Gastroesophageal sphincter (tissue), 4 donors: ENCODE results near the gene DISC1. TPM values are rescaled to one million over a fixed set of nuclear protein-coding genes. Genes with fewer than 3 reads are reported as not detected.

Experiments used
- ATAC-seq: fragments of 150-250 bp; one replicate; pipeline ENCODE4 v1.9.1; 2016; ENCODE audit warnings: mild to moderate bottlenecking, moderate library complexity
- H3K27ac ChIP-seq, 4 donors: fragments of 200-600 bp; sonication (generic) in 3 of 4; 1 replicate in 3 of 4; 2 replicates in 1 of 4; pipeline ENCODE4 v1.5.1; 2016 to 2019
- H3K27me3 ChIP-seq: fragments of 200-600 bp; sonication (generic); one replicate; pipeline ENCODE4 v1.5.1; 2019
- H3K36me3 ChIP-seq, 2 donors: fragments of 200-600 bp; sonication (generic); one replicate each; pipeline ENCODE4 v1.5.1; 2019; ENCODE audit warnings: control low read depth in 1 of 2
- H3K4me1 ChIP-seq, 3 donors: fragments of 200-600 bp; sonication (generic); 1 replicate in 2 of 3; 2 replicates in 1 of 3; pipeline ENCODE4 v1.5.1; 2016 to 2019; ENCODE audit warnings: control low read depth in 2 of 3
- H3K4me3 ChIP-seq, 2 donors: fragments of 200-600 bp; sonication (generic); one replicate each; pipeline ENCODE4 v1.5.1; 2019; ENCODE audit warnings: mild to moderate bottlenecking in 1 of 2, moderate library complexity in 1 of 2
- H3K9me3 ChIP-seq, 3 donors: fragments of 200-600 bp; sonication (generic); one replicate each; pipeline ENCODE4 v1.5.1; 2017 to 2019; ENCODE audit warnings: control low read depth in 2 of 3
- EP300 ChIP-seq: sonication (generic); formaldehyde crosslinking; IDR thresholded peaks from one replicate; pipeline ENCODE4 v1.6.1; 2017; ENCODE audit warnings: antibody characterized with exemption, mild to moderate bottlenecking
- POLR2A ChIP-seq, 2 donors: fragments of 450-650 bp; IDR thresholded peaks; one replicate each; pipeline ENCODE4 v1.6.1; 2017; ENCODE audit warnings: antibody characterized with exemption in 2 of 2, mild to moderate bottlenecking in 2 of 2, moderate library complexity in 1 of 2
- POLR2AphosphoS5 ChIP-seq: sonication (generic); formaldehyde crosslinking; IDR thresholded peaks from one replicate; pipeline ENCODE4 v1.6.1; 2017; ENCODE audit warnings: antibody characterized with exemption
- WGBS, 2 donors: methylation state at CpG; one replicate each; pipeline ENCODE4 v1.1.5; 2018; ENCODE audit warnings: low coverage in 1 of 2; 5-methylcytosine and 5-hydroxymethylcytosine counted together
- total RNA-seq, 4 donors: library from RNA; depleted of rRNA; stranded (reverse); fragments of >200 nt; gene quantifications; one replicate each; pipeline ENCODE4 v1.1.0, GENCODE V29; 2016
- TF ChIP-seq, protein P1 (sequence below), 4 experiments: fragments of 200-600 bp in 2 of 4; fragments of 450-650 bp in 2 of 4; sonication (generic) in 1 of 4; IDR thresholded peaks; one replicate each; pipeline ENCODE4 v1.5.1; 2017 to 2019; ENCODE audit warnings: antibody characterized with exemption in 4 of 4, mild to moderate bottlenecking in 2 of 4, moderate library complexity in 2 of 4

DISC1 gene
- total RNA-seq, 4 donors from 2014 or later, result 4.4 to 9.8 (median 6.8) TPM

DNA sequence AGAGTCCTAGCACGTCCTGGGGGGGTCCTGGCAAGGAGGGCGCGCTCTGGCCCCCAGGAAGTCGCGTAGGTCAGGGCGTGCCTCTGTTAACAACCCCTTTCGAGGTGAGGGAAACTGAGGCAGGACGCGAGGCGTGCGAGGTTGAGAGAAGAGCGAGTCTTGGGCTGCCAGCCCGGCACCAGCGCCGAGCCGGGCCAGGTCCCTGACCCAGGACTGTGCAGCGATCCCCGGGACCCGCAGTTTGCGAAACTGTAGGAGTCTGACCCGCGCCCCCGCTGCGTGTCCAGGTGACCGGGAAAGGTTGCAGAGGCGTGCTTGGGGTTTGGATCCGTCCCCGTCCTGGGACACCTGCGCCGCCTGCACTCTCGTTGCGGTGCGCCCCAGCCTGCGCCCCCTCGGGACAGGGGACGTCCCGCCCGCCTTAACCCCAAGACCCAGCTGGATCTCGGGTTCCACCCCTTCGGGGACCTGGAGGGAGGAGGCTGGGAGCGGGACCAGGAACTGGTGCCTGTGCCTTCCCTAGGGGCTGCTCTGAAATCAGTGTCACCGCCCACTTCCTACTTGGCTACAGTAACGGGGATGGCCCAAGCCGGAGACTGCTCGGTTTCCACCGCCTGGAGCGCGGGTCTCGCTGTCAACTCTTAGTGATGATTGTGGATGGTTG lies 493 bp downstream of the DISC1 start:
- 0% methylated on average over 4 of the region's 49 CpGs; no CpG with 5 or more reads in 1 of the 2 donors for WGBS, 2 donors
- peak overlapping the region; percentile 65 to 76 for H3K4me3 ChIP-seq
- peak overlapping the region; percentile 51 to 89 (median 88) for H3K27ac ChIP-seq
- peaks cover 0 to 39% (median 3%) of the 10 kb centered on the region in 3 donors for H3K4me1 ChIP-seq
- H3K36me3 ChIP-seq, result no peaks in the 10 kb centered on the region
- peak; percentile 82 for ATAC-seq
- H3K27me3 ChIP-seq, result peaks cover 16% of the 10 kb centered on the region
- no peak for TF ChIP-seq EP300
- TF ChIP-seq, protein P1, sequence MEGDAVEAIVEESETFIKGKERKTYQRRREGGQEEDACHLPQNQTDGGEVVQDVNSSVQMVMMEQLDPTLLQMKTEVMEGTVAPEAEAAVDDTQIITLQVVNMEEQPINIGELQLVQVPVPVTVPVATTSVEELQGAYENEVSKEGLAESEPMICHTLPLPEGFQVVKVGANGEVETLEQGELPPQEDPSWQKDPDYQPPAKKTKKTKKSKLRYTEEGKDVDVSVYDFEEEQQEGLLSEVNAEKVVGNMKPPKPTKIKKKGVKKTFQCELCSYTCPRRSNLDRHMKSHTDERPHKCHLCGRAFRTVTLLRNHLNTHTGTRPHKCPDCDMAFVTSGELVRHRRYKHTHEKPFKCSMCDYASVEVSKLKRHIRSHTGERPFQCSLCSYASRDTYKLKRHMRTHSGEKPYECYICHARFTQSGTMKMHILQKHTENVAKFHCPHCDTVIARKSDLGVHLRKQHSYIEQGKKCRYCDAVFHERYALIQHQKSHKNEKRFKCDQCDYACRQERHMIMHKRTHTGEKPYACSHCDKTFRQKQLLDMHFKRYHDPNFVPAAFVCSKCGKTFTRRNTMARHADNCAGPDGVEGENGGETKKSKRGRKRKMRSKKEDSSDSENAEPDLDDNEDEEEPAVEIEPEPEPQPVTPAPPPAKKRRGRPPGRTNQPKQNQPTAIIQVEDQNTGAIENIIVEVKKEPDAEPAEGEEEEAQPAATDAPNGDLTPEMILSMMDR (IDR thresholded peaks at IDR 0.05), result no peak
- no peak for TF ChIP-seq POLR2AphosphoS5
- peak in 1 of 2 donors; percentile 2 for TF ChIP-seq POLR2A (IDR thresholded peaks at IDR 0.05)
- no peaks in the 10 kb centered on the region for H3K9me3 ChIP-seq

DNA sequence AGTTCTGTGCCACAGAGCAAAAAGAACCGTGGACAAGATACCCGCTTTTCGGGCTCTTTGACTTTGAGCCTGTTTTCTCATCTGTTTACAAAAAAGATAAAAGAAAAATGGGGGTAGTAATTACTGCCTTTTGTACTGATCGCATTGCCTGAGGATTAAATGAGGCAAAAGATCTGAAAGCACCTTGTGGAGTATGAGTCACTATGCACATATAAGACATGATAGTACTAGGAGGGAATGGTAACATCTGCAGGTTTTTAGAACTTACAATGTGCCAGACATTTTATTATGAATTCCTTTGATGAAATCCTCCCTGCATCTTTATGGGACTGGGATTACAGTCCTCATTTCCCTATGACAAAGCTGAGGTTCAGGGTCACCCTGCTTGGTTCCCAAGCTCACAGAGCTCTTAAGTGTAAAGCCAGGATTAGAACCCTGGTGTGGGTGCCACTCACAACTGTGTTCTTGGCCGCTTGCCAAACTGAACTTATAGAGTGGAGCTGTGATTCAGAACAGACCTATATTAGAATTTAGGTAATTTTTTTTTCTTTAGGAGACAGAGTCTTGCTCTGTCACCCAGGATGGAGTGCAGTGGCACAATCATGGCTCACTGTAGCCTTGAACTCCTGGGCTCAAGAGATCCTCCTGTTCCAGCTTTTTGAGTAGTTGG lies 1.8 kb downstream of the DISC1 start:
- no peaks in the 10 kb centered on the region for H3K9me3 ChIP-seq
- no peak for ATAC-seq
- no peak overlapping the region for H3K4me3 ChIP-seq
- H3K27ac ChIP-seq, result peak overlapping the region; percentile 29 to 89 (median 88)
- 46 to 56% methylated on average over 4 to 5 of the region's 5 CpGs for WGBS, 2 donors
- H3K36me3 ChIP-seq, result no peaks in the 10 kb centered on the region
- H3K4me1 ChIP-seq, result peaks cover 0 to 39% (median 3%) of the 10 kb centered on the region in 3 donors
- peaks cover 16% of the 10 kb centered on the region for H3K27me3 ChIP-seq
- no peak for TF ChIP-seq POLR2AphosphoS5
- TF ChIP-seq, protein P1 (IDR thresholded peaks at IDR 0.05), result no peak
- no peak for TF ChIP-seq POLR2A (IDR thresholded peaks at IDR 0.05)
- no peak for TF ChIP-seq EP300

DNA sequence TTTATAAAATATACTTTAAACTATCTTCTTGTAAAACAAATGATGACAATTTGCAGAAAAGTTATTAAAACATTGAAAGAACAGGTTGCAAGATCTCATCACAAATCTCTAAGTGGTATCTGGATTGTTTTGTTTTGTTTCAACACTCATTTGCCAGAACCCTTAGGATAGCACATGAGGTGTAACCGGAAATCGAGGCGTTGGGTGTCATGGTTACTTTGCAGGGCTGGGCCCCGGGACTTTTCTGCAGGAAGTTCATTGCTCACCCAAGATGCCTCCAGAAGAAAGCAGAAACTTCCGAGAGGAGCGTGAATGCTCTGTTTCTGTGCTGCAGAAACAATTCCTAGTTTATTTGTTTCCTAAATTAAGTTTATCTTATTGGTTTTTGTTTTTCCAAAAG lies 2.5 kb downstream of the DISC1 start:
- Histone ChIP-seq H3K27ac (peak overlapping the region in 2 of 4 donors; percentile 87 to 88), H3K4me1 (peaks cover 0 to 39% (median 3%) of the 10 kb centered on the region in 3 donors), H3K9me3 (no peaks in the 10 kb centered on the region), H3K36me3 (no peaks in the 10 kb centered on the region), H3K27me3 (peaks cover 16% of the 10 kb centered on the region), H3K4me3 (no peak overlapping the region)
- no peak for TF ChIP-seq POLR2AphosphoS5
- TF ChIP-seq EP300, result no peak
- TF ChIP-seq, protein P1 (IDR thresholded peaks at IDR 0.05), result no peak
- TF ChIP-seq POLR2A (IDR thresholded peaks at IDR 0.05), result no peak
- ATAC-seq, result no peak
- 53 to 63% methylated on average over 2 to 6 of the region's 6 CpGs for WGBS, 2 donors

DNA sequence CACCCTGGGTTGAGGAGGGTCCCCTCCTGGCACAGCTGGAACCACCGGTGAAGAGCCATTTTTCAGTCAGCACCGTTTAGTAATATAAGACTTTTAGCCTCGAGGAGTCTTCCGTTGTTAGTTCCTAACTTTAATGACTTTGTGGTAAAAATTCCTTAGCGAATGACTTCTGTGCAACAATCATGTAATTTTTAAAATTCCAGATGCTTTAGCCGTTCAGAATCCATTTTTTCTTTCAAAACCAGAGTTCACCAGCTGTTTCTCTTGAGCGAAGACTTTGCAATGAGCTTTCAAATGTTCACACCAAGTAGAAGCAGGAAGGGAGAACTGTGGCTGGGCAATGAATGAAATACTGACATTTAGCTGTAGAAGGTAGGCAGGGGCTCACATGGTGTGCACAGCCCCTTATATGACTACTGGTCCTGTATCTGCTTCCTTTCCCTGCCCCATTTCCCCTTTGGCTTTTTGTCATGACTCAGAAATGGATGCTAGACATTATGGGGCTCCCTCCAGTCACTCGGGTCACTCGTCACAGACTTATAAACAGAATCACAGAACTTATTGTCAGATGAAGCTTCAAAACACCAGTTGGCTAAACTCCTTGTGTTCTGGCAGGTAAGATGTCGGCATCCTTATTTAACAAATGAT lies 4.1 kb downstream of the DISC1 start:
- Histone ChIP-seq H3K27me3 (peaks cover 16% of the 10 kb centered on the region), H3K36me3 (no peaks in the 10 kb centered on the region), H3K4me1 (peaks cover 0 to 38% (median 3%) of the 10 kb centered on the region in 3 donors), H3K9me3 (no peaks in the 10 kb centered on the region), H3K4me3 (no peak overlapping the region), H3K27ac (peak overlapping the region in 1 of 4 donors; percentile 12)
- ATAC-seq, result no peak
- 74 to 81% methylated on average over 9 to 10 of the region's 10 CpGs for WGBS, 2 donors
- TF ChIP-seq EP300, result no peak
- TF ChIP-seq, protein P1 (IDR thresholded peaks at IDR 0.05), result no peak
- no peak for TF ChIP-seq POLR2A (IDR thresholded peaks at IDR 0.05)
- no peak for TF ChIP-seq POLR2AphosphoS5
